Stimulated activated CD4-positive, alpha-beta T cell treated with anti-CD3 and anti-CD28 coated beads, Interleukin-4, amount 100 ng/mL, for 1 hour (primary cell): ENCODE measurements around the gene ZNF534.
"Not testable (repeated sequence)": the region's sequence is repeated elsewhere in the genome, so short reads cannot be mapped to it uniquely, and the experiment has no call there.

Experiments
- DNase-seq: peaks from one replicate; pipeline ENCODE4 v3.0.0-alpha.2; 2020

The ZNF534 gene

GRCh38 chr19:52428937-52429336 lies at the start of gene ZNF534:
Gene ZNF534, plus strand, starts transcription at chr19:52429148. Its CDS starts 2,327 bp downstream, at chr19:52431475.
- no peak for DNase-seq

GRCh38 chr19:52391135-52391534 lies 37.8 kb upstream of the ZNF534 start:
- DNase-seq = no peak

- peak; percentile 95 for DNase-seq
These were observed 31.5 kb upstream of the ZNF534 start, which contains the start of gene ZNF528 for GRCh38 chr19:52397310-52398080. Gene ZNF528, plus strand, starts transcription at chr19:52397849. Its CDS starts 4,165 bp downstream, at chr19:52402014.

- DNase-seq = peak; percentile 2
These were observed 30.9 kb upstream of the ZNF534 start for GRCh38 chr19:52398081-52398441.

GRCh38 chr19:52410276-52410675 lies 18.7 kb upstream of the ZNF534 start:
- no peak for DNase-seq

GRCh38 chr19:52415711-52416110 lies 13.2 kb upstream of the ZNF534 start:
- DNase-seq = no peak

GRCh38 chr19:52442179-52442578 lies 13.2 kb downstream of the ZNF534 start:
- DNase-seq = no peak

GRCh38 chr19:52444506-52444905 lies 15.6 kb downstream of the ZNF534 start:
- DNase-seq = no peak

GRCh38 chr19:52451241-52451640 lies 22.3 kb downstream of the ZNF534 start:
- DNase-seq = no peak

- peak; percentile 67 for DNase-seq
These were observed 24.6 kb downstream of the ZNF534 start, which contains the start of gene ZNF578 for GRCh38 chr19:52453324-52454094. Gene ZNF578, plus strand, starts transcription at chr19:52453553. Its CDS starts 48,293 bp downstream, at chr19:52501846.

GRCh38 chr19:52464798-52465470 lies 36.0 kb downstream of the ZNF534 start:
- DNase-seq = no peak

GRCh38 chr19:52473655-52474350 lies 44.9 kb downstream of the ZNF534 start:
- DNase-seq = no peak

- no peak for DNase-seq
These were observed 45.6 kb downstream of the ZNF534 start for GRCh38 chr19:52474351-52475127.

GRCh38 chr19:52484111-52484743 lies 55.3 kb downstream of the ZNF534 start:
- not testable (repeated sequence) for DNase-seq

GRCh38 chr19:52485064-52485463 lies 56.1 kb downstream of the ZNF534 start:
- DNase-seq = not testable (repeated sequence)

GRCh38 chr19:52485561-52486240 lies 56.8 kb downstream of the ZNF534 start:
- not testable (repeated sequence) for DNase-seq

- no peak for DNase-seq
These were observed 63.4 kb downstream of the ZNF534 start for GRCh38 chr19:52492201-52492993.

GRCh38 chr19:52492994-52493470 lies 64.1 kb downstream of the ZNF534 start:
- no peak for DNase-seq

- DNase-seq = no peak
These were observed 65.6 kb downstream of the ZNF534 start for GRCh38 chr19:52494518-52494917.

GRCh38 chr19:52498571-52498970 lies 69.6 kb downstream of the ZNF534 start:
- no peak for DNase-seq
